Measurements from ENCODE around the gene WDR81.
"Not testable (repeated sequence)": the region's sequence is repeated elsewhere in the genome, so short reads cannot be mapped to it uniquely, and the experiment has no call there.

WDR81 gene

DNA sequence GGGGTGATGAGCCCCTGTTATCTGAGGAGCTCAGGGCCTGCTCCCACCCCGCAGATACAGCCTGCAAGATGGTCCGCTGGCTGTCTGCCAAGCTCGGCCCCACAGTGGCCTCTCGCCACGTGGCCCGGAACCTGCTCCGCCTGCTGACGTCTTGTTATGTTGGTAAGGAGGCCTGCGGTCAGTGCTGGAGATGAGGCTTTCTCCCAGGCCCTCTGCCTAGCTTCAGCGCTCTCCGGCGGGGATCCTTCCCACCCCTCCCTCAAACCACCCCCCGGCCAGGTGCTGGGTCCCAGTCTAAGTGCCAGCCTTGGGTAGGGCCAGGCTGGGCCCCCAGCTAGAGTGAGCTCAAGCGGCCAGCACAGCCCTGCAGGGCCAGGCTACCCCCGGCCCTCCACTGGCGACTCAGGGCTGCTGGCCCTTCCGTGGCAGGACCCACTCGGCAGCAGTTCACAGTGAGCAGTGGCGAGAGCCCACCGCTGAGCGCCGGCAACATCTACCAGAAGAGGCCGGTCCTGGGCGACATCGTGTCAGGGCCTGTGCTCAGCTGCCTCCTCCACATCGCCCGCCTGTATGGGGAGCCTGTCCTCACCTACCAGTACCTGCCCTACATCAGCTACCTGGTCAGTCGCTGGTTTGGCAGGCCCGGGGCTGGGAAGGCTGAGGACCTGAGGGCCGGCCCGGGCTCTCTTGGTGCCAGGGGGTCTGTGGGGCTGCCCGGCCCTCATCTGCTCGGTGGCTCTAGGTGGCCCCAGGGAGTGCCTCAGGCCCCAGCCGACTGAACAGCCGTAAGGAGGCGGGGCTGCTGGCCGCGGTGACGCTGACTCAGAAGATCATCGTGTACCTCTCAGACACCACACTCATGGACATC lies 6.1 kb downstream of the WDR81 start:
- Mint-ChIP-seq H3K4me1 (ENCODE audit: low read depth) (peaks cover 90% of the 10 kb centered on the region), H3K27ac (peak overlapping the region; percentile 86), H3K36me3 (ENCODE audit: low read depth) (peaks cover 100% of the 10 kb centered on the region), H3K27me3 (no peaks in the 10 kb centered on the region), H3K4me3 (no peak overlapping the region), H3K9me3 (no peaks in the 10 kb centered on the region)
- intact Hi-C loops (cut with micrococcal nuclease), result no loop called here

DNA sequence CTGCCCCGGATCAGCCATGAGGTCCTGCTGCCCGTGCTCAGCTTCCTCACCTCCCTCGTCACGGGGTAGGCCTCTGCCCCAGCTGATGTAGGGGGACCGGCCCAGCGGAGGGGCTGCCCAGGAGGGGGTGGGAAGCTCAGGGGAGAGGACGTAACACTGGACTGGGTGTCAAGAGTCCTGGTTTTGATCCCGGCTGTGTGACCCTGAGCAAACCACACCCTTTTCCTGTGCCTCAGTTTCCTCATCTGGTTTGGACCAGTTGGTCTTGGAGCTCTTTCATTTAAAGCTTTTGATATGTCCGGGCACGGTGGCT lies 6.6 kb downstream of the WDR81 start:
- Mint-ChIP-seq H3K36me3 (ENCODE audit: low read depth) (peaks cover 100% of the 10 kb centered on the region), H3K4me3 (no peak overlapping the region), H3K27ac (peak overlapping the region; percentile 86), H3K27me3 (no peaks in the 10 kb centered on the region), H3K9me3 (no peaks in the 10 kb centered on the region), H3K4me1 (ENCODE audit: low read depth) (peaks cover 90% of the 10 kb centered on the region)
- intact Hi-C loops (cut with micrococcal nuclease), result no loop called here

- H3K4me1 Mint-ChIP-seq (ENCODE audit: low read depth), result peaks cover 90% of the 10 kb centered on the region
- no peaks in the 10 kb centered on the region for H3K9me3 Mint-ChIP-seq
- intact Hi-C loops (cut with micrococcal nuclease), result no loop called here
- H3K4me3 Mint-ChIP-seq, result no peak overlapping the region
- peak overlapping the region; percentile 51 for H3K27ac Mint-ChIP-seq
- H3K36me3 Mint-ChIP-seq (ENCODE audit: low read depth), result peaks cover 100% of the 10 kb centered on the region
- H3K27me3 Mint-ChIP-seq, result no peaks in the 10 kb centered on the region
Observed at GRCh38 chr17:1732241-1732832, 7.8 kb downstream of the WDR81 start.

GRCh38 chr17:1732833-1733321 lies 8.4 kb downstream of the WDR81 start:
- Mint-ChIP-seq H3K4me3 (no peak overlapping the region), H3K36me3 (ENCODE audit: low read depth) (peaks cover 100% of the 10 kb centered on the region), H3K27ac (peak overlapping the region; percentile 51), H3K4me1 (ENCODE audit: low read depth) (peaks cover 90% of the 10 kb centered on the region), H3K27me3 (no peaks in the 10 kb centered on the region), H3K9me3 (no peaks in the 10 kb centered on the region)
- intact Hi-C loops (cut with micrococcal nuclease), result no loop called here

GRCh38 chr17:1733759-1734158 lies 9.3 kb downstream of the WDR81 start:
- intact Hi-C loops (cut with micrococcal nuclease), result no loop called here
- Mint-ChIP-seq H3K9me3 (no peaks in the 10 kb centered on the region), H3K4me3 (no peak overlapping the region), H3K36me3 (ENCODE audit: low read depth) (peaks cover 100% of the 10 kb centered on the region), H3K27ac (peak overlapping the region; percentile 51), H3K27me3 (no peaks in the 10 kb centered on the region), H3K4me1 (ENCODE audit: low read depth) (peaks cover 90% of the 10 kb centered on the region)

GRCh38 chr17:1735418-1735817 lies 10.9 kb downstream of the WDR81 start:
- Mint-ChIP-seq H3K9me3 (no peaks in the 10 kb centered on the region), H3K4me3 (no peak overlapping the region), H3K36me3 (ENCODE audit: low read depth) (peaks cover 85% of the 10 kb centered on the region), H3K27me3 (no peaks in the 10 kb centered on the region), H3K27ac (peak overlapping the region; percentile 92), H3K4me1 (ENCODE audit: low read depth) (peaks cover 74% of the 10 kb centered on the region)
- intact Hi-C loops (cut with micrococcal nuclease), result loop anchor here (5.0 kb wide), 1 partner anchor 47 kb away; no protein-coding TSS in a partner anchor

DNA sequence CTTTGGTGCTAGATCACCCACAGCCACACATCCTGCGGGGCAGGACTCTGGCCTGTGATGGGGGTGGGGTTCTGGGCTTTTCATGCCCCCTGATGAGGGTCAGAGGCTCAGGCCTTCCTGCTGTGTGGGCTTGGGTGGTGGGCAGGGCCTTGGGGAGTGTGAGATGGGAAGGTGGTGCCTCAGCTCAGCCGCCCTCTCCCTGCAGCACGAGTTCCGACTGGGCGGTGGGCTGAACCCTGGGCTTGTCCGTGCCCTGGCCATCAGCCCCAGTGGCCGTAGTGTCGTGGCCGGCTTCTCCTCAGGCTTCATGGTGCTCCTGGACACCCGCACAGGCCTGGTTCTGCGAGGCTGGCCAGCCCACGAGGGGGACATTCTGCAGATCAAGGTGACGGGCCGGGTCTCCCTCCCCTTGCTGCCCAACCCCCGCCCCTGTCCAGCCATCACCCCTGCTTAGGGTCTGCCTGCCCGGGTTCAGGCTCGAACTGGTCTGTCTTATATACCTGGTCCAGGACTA lies 11.4 kb downstream of the WDR81 start:
- H3K4me3 Mint-ChIP-seq, result no peak overlapping the region
- no peaks in the 10 kb centered on the region for H3K27me3 Mint-ChIP-seq
- H3K27ac Mint-ChIP-seq, result peak overlapping the region; percentile 92
- peaks cover 80% of the 10 kb centered on the region for H3K36me3 Mint-ChIP-seq (ENCODE audit: low read depth)
- peaks cover 69% of the 10 kb centered on the region for H3K4me1 Mint-ChIP-seq (ENCODE audit: low read depth)
- no peaks in the 10 kb centered on the region for H3K9me3 Mint-ChIP-seq
- intact Hi-C loops (cut with micrococcal nuclease), result loop anchor here (5.0 kb wide), 1 partner anchor 46 kb away; no protein-coding TSS in a partner anchor

- Mint-ChIP-seq H3K27ac (peak overlapping the region; percentile 92), H3K9me3 (no peaks in the 10 kb centered on the region), H3K36me3 (ENCODE audit: low read depth) (peaks cover 74% of the 10 kb centered on the region), H3K4me3 (peak overlapping the region; percentile 51), H3K27me3 (no peaks in the 10 kb centered on the region), H3K4me1 (ENCODE audit: low read depth) (peaks cover 68% of the 10 kb centered on the region)
- intact Hi-C loops (cut with micrococcal nuclease), result loop anchor here (5.0 kb wide), 1 partner anchor 46 kb away; no protein-coding TSS in a partner anchor
Observed at GRCh38 chr17:1736348-1737281, 12.1 kb downstream of the WDR81 start.

DNA sequence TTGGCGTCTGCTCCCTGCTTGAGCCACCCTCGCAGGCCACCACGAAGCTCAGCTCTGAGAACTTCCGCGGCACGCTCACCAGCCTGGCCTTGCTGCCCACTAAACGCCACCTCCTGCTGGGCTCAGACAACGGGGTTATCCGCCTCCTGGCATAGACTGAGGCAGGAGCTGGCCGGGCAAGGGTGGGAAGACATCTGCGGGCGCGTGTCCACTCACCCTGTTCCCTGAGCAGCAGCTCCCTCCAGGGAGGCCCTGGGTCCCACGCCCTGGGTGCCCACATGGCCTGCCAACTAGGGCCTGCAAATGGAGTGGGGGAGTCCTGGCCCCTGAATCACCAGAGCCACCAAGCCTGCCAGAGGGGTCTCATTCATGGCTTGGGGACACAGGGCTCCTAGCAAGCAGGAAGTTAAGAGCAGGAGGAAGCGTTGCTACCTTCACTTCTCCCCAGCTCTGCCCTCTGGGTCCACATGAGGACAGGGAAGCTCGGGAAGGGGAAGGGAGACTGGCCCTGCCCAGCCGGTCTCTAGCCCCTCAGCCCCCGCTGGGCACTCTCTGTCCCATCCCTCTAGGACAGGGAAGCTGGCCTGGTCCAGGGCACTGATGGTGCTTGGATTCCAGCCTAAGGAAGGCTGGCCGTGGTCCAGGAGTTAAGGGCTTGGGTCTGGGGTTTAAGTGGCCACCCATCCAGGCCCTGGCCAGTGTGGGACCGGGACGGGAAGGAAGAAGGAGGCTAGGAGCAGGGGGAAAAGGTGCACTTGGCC lies 13.2 kb downstream of the WDR81 start:
- H3K27ac Mint-ChIP-seq, result peak overlapping the region; percentile 92
- intact Hi-C loops (cut with micrococcal nuclease), result loop anchor here (5.0 kb wide), 1 partner anchor 45 kb away; no protein-coding TSS in a partner anchor
- no peaks in the 10 kb centered on the region for H3K9me3 Mint-ChIP-seq
- peaks cover 74% of the 10 kb centered on the region for H3K36me3 Mint-ChIP-seq (ENCODE audit: low read depth)
- peaks cover 73% of the 10 kb centered on the region for H3K4me1 Mint-ChIP-seq (ENCODE audit: low read depth)
- peak overlapping the region; percentile 51 for H3K4me3 Mint-ChIP-seq
- H3K27me3 Mint-ChIP-seq, result no peaks in the 10 kb centered on the region

DNA sequence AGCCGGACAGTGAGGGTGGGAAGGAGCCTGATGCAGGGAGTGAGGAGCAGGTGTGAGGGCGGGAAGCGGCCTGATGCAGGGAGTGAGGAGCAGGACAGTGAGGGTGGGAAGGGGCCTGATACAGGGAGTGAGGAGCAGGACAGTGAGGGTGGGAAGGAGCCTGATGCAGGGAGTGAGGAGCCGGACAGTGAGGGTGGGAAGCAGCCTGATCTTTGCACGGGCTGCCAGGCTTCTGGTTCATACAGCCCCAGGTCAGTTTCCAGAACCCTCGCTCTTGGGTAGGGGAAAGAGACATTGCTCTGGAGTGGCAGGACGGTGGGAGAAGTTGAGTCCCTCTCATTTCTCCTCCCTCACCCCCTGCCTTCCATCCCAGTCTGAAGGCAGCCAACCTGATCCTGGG lies 17.4 kb downstream of the WDR81 start:
- peaks cover 37% of the 10 kb centered on the region for H3K4me1 Mint-ChIP-seq (ENCODE audit: low read depth)
- H3K27ac Mint-ChIP-seq, result peak overlapping the region; percentile 42

DNA sequence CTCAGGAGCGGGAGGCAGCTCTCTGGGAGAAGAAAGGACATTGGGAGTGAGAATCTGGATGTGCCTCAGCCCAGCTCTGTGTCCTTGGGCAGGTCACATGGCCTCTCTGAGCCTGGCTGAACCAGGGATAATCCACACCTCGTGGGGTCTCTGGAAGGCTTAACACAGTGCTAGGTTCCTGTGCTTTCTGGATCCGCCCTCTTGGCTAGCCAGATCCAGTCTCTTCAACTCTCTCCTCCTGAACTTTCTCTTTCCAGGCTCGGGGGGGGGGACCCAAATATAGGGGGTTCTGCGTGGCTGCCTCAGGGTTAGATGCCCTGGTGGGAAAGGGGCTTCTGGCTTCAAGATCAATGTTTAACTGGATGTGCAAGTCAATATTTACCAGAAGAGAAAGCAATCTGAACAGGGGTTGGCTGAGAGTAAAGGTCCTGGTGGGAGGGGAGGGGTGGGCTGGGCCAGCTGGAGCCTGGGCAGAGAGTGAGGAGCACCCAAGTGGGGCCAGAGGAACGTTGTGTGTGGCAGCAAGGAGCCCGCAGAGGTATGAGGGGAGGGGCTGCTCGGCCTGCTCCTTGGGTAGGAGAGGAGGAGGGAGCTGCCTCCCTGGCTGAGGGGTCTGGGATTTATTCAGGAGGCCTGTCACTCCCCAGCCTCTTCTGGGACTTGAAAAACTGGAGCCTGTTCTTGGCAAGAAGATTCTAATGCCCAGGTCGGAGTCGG lies 18.0 kb downstream of the WDR81 start, which contains the start of gene SERPINF2:
Gene SERPINF2, plus strand, starts transcription at position 501 of the 717 bp plus-strand sequence. CDS start 2,125 bp downstream, outside the sequence.
- Mint-ChIP-seq H3K4me3 (no peak within 1 kb of the TSS), H3K4me1 (ENCODE audit: low read depth) (peaks cover 30% of the 10 kb centered on the region), H3K27ac (peak within 1 kb of the TSS; percentile 42), H3K27me3 (no peaks in the 10 kb centered on the region), H3K36me3 (ENCODE audit: low read depth) (peaks cover 57% of the 10 kb centered on the region), H3K9me3 (no peaks in the 10 kb centered on the region)
- intact Hi-C loops (cut with micrococcal nuclease), result no loop called here

More for the DNA sequence above, 17.4 kb downstream of the WDR81 start:
- H3K36me3 Mint-ChIP-seq (ENCODE audit: low read depth), result peaks cover 57% of the 10 kb centered on the region
- H3K4me3 Mint-ChIP-seq; H3K27me3 Mint-ChIP-seq; intact Hi-C loops (cut with micrococcal nuclease); H3K9me3 Mint-ChIP-seq: not testable (repeated sequence)

DNA sequence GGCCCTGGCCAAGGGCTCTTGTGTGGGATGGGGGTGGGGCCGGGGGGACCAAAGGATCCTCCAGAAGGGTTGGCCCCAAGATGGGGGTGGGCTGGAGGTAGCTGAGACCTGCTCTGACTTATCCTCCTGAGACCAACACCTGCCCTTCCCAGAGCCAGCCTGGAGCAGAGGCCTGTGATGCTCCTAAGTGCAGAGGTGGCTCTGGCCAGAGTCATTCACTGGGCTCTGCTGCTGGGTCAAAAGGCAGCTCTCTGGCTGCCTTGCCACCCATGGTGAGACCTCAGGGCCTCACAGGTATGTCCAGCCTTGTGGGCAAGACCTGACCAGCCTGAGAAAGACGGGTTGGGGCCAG lies 18.6 kb downstream of the WDR81 start:
- peaks cover 25% of the 10 kb centered on the region for H3K4me1 Mint-ChIP-seq (ENCODE audit: low read depth)
- intact Hi-C loops (cut with micrococcal nuclease), result no loop called here

More for the DNA sequence above, 18.6 kb downstream of the WDR81 start:
- peaks cover 57% of the 10 kb centered on the region for H3K36me3 Mint-ChIP-seq (ENCODE audit: low read depth)
- no peaks in the 10 kb centered on the region for H3K9me3 Mint-ChIP-seq
- no peaks in the 10 kb centered on the region for H3K27me3 Mint-ChIP-seq
- no peak overlapping the region for H3K4me3 Mint-ChIP-seq
- H3K27ac Mint-ChIP-seq, result peak overlapping the region; percentile 42

Measured in dendritic cell treated with granulocyte-macrophage colony-stimulating factor and Interleukin-4, amounts not matched to agents 40 ng/mL and 50 ng/mL, for 4 days (primary cell).